GM23248 (cell line): ENCODE data around the gene SPATA12.

Source experiments
- EZH2 ChIP-seq: fragments of 200-600 bp; sonication (generic); IDR thresholded peaks from 2 replicates; pipeline ENCODE4 v1.6.1; 2018; ENCODE audit warnings: antibody characterized with exemption, mild to moderate bottlenecking; ENCODE audit not compliant: insufficient read depth, poor library complexity, severe bottlenecking
- EZH2phosphoT487 ChIP-seq: fragments of 200-600 bp; sonication (generic); IDR thresholded peaks from 2 replicates; pipeline ENCODE4 v1.6.1; 2018; ENCODE audit warnings: antibody characterized with exemption, moderate library complexity, mild to moderate bottlenecking, low read depth; ENCODE audit not compliant: insufficient read depth

- no peak for TF ChIP-seq EZH2
- TF ChIP-seq EZH2phosphoT487 = no peak
Observed at GRCh38 chr3:57036952-57037351, 23.5 kb upstream of the SPATA12 start.
